D721Med (cell line): ENCODE data around the gene COX7A2.

ENCODE experiments used
- DNase-seq: peaks from one replicate; pipeline ENCODE4 v3.0.0; 2011; ENCODE audit warnings: low spot score; ENCODE audit not compliant: insufficient read length
- FAIRE-seq: peaks from 2 replicates; lab custom pipeline; 2011; peaks lifted over from hg19 to GRCh38; lab: Jason Lieb, UNC
- TF ChIP-seq, protein P1 (sequence below): IDR thresholded peaks from 2 replicates; pipeline ENCODE4 v1.5.1; 2012; ENCODE audit warnings: mild to moderate bottlenecking, control low read depth; ENCODE audit not compliant: insufficient read depth; ENCODE audit errors: missing control alignments

The COX7A2 gene

DNA sequence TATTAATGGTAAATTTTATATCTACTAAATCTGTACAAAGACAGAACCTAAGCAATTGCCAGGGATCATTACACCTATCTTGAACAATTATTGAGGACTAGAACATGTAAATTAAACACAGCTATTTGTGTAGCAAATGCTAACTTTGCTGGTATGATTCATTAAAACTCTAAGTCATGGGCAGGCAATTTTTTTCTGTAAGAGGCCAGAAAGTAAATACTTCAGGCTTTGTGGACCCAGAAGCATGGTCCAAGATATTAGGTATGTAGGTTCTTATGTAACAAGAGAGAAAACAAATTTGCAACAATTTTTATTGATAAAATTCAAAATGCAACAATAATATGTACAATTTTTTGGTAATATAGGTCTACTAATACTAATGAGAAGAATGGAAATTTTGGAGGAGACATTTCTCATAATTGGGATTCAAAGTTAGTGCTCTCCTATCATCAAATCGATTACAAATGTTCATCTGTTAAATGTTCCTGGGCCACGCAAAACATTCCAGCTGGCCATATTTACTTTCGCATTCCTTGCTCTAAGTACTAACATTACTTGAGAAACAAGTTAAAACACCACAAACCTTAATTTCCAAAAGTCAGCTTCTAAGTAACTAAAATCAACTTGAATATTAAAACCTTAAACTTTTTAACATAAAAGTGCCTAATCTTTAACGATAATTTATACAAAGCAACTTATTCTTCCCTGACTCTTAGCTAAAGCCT lies 36.7 kb upstream of the COX7A2 start:
- no peak for DNase-seq
- TF ChIP-seq, protein P1, sequence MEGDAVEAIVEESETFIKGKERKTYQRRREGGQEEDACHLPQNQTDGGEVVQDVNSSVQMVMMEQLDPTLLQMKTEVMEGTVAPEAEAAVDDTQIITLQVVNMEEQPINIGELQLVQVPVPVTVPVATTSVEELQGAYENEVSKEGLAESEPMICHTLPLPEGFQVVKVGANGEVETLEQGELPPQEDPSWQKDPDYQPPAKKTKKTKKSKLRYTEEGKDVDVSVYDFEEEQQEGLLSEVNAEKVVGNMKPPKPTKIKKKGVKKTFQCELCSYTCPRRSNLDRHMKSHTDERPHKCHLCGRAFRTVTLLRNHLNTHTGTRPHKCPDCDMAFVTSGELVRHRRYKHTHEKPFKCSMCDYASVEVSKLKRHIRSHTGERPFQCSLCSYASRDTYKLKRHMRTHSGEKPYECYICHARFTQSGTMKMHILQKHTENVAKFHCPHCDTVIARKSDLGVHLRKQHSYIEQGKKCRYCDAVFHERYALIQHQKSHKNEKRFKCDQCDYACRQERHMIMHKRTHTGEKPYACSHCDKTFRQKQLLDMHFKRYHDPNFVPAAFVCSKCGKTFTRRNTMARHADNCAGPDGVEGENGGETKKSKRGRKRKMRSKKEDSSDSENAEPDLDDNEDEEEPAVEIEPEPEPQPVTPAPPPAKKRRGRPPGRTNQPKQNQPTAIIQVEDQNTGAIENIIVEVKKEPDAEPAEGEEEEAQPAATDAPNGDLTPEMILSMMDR: no peak

DNA sequence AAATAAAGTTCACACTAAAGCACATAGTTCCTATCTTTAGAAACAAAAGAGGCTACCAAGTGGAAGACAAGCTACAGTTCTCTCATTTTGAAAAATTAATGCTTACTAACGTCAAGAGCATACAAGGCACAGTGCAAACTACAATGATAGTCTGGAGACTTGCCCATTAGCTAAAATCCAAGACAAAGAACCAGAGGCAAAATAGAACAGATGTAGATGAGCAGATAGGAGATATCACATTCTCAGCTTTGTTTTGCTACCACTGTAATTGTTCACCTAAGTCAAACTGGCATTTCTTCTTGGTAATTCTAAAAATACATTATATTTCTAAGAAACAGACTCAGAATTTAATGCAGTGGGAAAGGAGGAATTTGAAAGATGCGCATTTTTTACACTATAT lies 35.8 kb upstream of the COX7A2 start:
- FAIRE-seq (no peak), DNase-seq (no peak)
- TF ChIP-seq, protein P1: no peak

More for the DNA sequence above, 36.7 kb upstream of the COX7A2 start:
- peak; percentile 81 for FAIRE-seq

DNA sequence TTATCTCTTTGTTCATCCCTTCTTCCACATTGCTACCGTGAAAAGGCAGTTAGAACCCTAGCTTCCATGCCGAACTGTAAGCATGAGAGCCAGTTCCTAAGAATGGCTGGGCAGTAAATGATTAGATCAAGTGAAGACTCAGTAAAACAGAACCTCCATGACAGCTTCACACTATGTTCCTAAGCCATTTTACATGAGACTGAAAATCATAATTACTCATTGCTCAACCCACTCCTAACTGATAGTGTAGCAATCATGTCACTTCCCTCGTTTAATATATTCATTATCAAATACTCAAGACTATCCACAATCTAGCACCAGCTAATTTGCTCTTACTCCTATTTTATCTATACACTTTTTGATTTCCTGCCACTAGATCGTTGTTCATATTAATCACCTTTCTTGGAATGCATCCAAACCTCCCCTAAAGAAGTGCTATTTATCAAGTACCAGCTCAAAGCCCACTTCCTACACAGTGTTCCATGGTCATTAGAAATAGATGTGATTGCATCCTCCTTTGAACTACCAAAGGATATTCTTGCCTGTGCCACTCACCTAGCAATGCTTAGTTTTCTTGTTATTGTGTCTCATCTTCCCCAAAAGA lies 35.0 kb upstream of the COX7A2 start:
- DNase-seq (no peak), FAIRE-seq (no peak)
- TF ChIP-seq, protein P1: no peak

DNA sequence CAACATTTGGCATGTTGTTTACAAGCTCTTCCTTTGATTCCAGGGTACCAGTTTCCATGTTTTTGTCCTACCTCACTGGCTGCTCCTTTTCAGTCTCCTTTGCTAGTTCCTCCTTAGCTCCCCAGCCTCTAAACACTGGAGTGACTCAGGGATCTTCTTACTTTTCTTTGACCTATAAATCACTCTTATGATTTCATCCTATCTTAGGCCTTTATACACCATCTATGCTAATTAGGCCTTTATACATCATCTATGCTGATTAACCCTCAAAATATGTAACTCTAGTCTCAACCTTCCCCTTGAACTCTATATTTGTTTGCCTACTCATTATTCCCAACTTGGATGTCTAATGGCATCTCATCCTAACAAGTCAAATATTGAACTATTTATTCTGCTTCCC lies 31.5 kb upstream of the COX7A2 start:
- TF ChIP-seq, protein P1: no peak
- no peak for DNase-seq
- no peak for FAIRE-seq

DNA sequence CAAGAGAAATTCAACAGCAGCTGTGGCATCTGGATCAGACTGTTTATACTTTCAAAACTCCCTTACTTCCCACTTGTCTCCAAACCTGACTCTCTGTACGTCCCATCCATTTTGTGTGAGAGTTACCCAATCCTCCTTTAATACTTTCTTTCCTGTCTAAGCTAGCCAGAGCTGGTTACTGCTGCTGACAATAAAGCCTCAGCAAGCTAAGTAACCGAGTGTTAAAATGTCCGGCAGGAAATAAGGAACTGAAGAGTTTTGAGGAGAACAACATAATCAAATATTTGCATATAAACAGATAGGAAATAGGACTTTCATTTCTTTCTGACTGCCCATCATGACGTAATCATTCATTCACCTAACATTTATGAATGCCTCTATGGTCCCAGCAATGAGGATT lies 29.4 kb upstream of the COX7A2 start:
- FAIRE-seq (peak; percentile 16), DNase-seq (no peak)
- TF ChIP-seq, protein P1: no peak

DNA sequence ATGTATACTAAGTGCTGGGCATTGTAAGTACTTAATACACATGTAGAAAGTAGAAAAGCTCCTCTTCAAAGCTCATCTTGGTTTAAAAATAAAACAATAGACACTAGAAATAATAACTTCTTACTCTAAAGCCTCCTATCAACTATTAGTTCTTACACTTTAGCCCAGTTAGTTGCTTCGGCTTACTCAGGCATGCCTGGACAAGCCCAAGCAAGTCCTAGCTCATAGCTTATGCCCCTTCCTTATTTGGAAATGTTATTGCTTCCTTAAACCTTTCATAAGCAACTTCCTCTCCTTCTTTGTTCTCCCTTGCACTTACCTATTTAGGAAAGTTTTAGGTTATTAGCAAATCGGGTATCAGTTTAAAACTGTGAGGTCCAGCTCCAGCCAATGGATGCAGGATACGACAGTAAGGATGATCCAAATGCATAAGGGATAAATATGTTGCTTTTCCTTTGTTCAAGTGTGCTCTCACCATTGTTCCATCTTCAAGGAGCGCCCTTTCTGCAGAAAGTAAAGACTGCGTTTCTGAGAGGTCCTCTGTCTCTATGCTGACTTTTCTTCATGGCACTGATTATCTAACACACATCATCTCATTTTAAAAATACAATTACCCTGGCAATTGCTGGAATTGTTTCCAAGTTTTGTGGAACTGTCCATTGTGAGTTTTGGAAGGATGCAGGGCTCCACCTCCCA lies 28.7 kb upstream of the COX7A2 start:
- TF ChIP-seq, protein P1: no peak
- DNase-seq: no peak
- no peak for FAIRE-seq
